Right lobe of liver (tissue), 4 donors: ENCODE results near the gene MAN2B2.

Experiments used
- POLR2A ChIP-seq: fragments of 450-650 bp; IDR thresholded peaks from one replicate; pipeline ENCODE4 v1.6.1; 2017; ENCODE audit warnings: antibody characterized with exemption, mild to moderate bottlenecking
- TF ChIP-seq, protein P1 (sequence below), 4 donors: fragments of 200-600 bp in 3 of 4; fragments of 450-650 bp in 1 of 4; IDR thresholded peaks; one replicate each; pipeline versions ENCODE4 v1.5.1 to v1.8.0; 2016 to 2022; ENCODE audit warnings: antibody characterized with exemption in 4 of 4, mild to moderate bottlenecking in 2 of 4
- donor health status: DM: no; HTN: no; CAD: no.
- donor health status: DM: no; HTN: no; CAD: no.
- donor health status: DM: no; HTN: yes; CAD: no.

- TF ChIP-seq, protein P1, sequence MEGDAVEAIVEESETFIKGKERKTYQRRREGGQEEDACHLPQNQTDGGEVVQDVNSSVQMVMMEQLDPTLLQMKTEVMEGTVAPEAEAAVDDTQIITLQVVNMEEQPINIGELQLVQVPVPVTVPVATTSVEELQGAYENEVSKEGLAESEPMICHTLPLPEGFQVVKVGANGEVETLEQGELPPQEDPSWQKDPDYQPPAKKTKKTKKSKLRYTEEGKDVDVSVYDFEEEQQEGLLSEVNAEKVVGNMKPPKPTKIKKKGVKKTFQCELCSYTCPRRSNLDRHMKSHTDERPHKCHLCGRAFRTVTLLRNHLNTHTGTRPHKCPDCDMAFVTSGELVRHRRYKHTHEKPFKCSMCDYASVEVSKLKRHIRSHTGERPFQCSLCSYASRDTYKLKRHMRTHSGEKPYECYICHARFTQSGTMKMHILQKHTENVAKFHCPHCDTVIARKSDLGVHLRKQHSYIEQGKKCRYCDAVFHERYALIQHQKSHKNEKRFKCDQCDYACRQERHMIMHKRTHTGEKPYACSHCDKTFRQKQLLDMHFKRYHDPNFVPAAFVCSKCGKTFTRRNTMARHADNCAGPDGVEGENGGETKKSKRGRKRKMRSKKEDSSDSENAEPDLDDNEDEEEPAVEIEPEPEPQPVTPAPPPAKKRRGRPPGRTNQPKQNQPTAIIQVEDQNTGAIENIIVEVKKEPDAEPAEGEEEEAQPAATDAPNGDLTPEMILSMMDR (IDR thresholded peaks at IDR 0.05) = no peak
- TF ChIP-seq POLR2A = no peak
Observed at GRCh38 chr4:6584865-6585264, 9.9 kb downstream of the MAN2B2 start.
